Measurements from ENCODE around the gene SLC25A51. TPM values are rescaled to one million over a fixed set of nuclear protein-coding genes. Genes with fewer than 3 reads are reported as not detected.
"Not testable (repeated sequence)": the region's sequence is repeated elsewhere in the genome, so short reads cannot be mapped to it uniquely, and the experiment has no call there.

The SLC25A51 gene
- total RNA-seq, 1 experiment from 2014 or later: 28.7 TPM

DNA sequence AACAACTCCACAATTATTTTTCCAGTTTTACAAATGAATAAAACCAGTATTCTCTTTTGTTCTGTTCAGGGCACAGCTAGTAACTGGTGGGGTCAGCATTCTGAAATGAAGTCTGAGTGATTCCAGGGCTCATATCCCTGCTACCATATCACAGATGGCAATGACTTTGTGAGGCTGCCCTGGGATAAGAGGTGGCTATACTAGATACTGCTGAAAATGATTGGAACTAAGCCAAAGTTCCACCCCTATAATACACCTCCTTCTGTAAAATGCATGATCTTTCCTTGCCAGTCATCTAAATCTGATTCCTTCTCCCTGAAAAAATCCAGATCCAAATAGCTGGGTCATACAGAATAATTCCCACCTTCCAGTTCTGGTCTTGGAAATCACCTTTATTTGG is 14.4 kb downstream of the SLC25A51 start:
- in situ Hi-C loops (cut with HindIII; ENCODE audit: low pct_unique_long_range_greater_than_20kb, low sequenced_read_pairs): no loop called here
- no peak for DNase-seq (ENCODE audit: low read depth, low spot score)

GRCh38 chr9:37887977-37888583 is 15.8 kb downstream of the SLC25A51 start:
- in situ Hi-C loops (cut with HindIII; ENCODE audit: low pct_unique_long_range_greater_than_20kb, low sequenced_read_pairs); DNase-seq (ENCODE audit: low read depth, low spot score): not testable (repeated sequence)

DNA sequence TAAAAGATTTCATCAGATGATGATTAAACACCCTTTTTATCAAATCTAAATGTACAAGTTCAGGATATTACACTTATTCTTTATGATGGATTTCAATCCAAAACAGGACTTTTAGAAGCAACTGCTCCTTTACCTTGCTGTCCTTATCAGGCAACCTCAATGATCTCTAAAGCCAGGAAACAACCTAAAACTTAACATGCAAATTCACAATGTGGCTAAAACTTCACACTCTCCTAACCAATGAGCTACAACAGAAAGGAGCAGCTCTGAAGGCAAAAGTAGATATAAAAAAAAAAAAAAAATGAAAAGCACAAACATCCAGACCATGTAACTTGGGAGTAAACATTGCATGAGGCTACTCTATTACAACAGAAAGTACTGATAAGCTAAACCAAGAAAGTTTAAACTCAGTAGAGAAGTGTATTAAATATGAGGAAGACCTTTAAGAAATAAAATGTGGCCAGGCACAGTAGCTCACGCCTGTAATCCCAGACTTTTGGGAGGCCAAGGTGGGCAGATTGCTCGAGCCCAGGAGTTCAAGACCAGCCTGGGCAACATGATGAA is 22.9 kb downstream of the SLC25A51 start:
- DNase-seq (ENCODE audit: low read depth, low spot score): no peak
- in situ Hi-C loops (cut with HindIII; ENCODE audit: low pct_unique_long_range_greater_than_20kb, low sequenced_read_pairs): no loop called here

GRCh38 chr9:37876376-37876775 is 27.6 kb downstream of the SLC25A51 start:
- DNase-seq (ENCODE audit: low read depth, low spot score): no peak
- in situ Hi-C loops (cut with HindIII; ENCODE audit: low pct_unique_long_range_greater_than_20kb, low sequenced_read_pairs): no loop called here

DNA sequence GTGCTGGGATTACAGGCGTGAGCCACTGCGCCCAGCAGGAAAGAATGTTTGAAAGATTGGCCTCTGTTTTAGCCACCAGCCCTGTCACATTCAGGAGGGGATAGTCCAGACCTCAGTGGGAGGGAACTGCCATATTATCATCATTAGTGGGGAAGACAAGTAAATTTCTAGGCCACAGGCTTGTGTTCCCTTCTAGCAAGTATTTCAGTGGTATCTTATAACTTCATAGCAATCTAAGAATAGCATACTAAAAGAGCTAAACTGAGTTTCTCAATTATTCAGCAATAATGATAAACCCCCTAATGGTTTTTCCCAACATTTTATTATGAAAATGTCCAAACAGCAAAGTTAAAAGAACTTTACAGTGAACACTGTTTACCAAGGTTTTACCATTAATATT is 30.0 kb downstream of the SLC25A51 start:
- no peak for DNase-seq (ENCODE audit: low read depth, low spot score)
- in situ Hi-C loops (cut with HindIII; ENCODE audit: low pct_unique_long_range_greater_than_20kb, low sequenced_read_pairs): no loop called here

DNA sequence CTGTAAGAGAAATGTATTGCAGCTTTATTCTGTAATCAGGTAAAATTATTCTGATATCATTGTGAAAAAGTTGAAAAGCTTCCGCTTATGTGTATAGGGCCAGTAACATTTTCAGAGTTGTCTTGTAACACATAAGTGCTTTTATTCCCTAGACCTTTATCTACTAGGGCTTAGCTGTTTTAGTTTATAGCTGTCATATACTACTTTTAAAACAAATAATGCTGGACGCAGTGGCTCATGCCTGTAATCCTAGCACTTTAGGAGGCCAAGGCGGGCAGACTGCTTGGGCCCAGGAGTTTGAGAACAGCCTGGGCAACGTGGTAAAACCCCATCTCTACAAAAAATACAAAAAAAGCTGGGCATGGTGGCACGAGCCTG is 33.1 kb downstream of the SLC25A51 start:
- in situ Hi-C loops (cut with HindIII; ENCODE audit: low pct_unique_long_range_greater_than_20kb, low sequenced_read_pairs): no loop called here
- no peak for DNase-seq (ENCODE audit: low read depth, low spot score)

- no peak for DNase-seq (ENCODE audit: low read depth, low spot score)
- in situ Hi-C loops (cut with HindIII; ENCODE audit: low pct_unique_long_range_greater_than_20kb, low sequenced_read_pairs): no loop called here
Observed at GRCh38 chr9:37870081-37870798, 33.7 kb downstream of the SLC25A51 start.

DNA sequence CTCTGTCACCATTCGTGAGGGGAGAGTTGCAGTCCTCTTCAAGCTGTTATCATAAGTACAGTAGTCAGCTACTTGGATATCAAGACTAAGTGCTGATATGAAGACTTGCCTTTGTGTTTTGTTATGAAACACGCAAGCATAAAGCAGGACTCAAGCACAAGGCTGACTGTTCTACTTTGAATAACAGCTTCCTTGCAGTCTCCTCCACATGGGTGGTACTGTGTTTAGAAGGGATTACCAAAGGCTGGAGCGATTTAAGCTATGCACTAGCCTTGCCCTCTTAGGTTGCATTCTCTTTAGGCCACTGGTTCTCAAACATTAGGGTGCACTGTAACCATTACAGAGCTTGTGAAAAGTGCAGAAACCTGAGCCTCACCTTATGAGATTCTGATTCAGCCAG is 41.4 kb downstream of the SLC25A51 start:
- in situ Hi-C loops (cut with HindIII; ENCODE audit: low pct_unique_long_range_greater_than_20kb, low sequenced_read_pairs): no loop called here
- no peak for DNase-seq (ENCODE audit: low read depth, low spot score)

DNA sequence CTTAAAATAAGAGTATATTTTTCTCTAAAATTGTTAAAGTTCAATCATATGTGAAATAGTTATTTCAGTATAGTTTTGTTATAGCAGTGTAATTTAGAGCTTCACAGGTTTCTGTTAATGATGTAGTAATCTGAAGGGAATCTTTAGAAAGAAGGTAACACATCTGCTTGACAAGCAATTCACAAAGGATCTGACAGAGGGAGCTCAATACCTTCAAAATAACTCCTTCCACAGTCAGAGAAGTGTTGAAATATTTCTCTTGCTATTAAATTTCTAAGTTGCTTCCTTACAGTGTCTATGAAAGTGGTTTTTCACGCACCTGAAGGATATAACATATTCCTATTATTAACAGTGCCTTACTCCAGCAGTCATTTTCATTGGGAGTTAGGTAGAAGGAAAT is 44.9 kb downstream of the SLC25A51 start:
- peak; percentile 4 for DNase-seq (ENCODE audit: low read depth, low spot score)
- in situ Hi-C loops (cut with HindIII; ENCODE audit: low pct_unique_long_range_greater_than_20kb, low sequenced_read_pairs): no loop called here

- DNase-seq (ENCODE audit: low read depth, low spot score): no peak
- in situ Hi-C loops (cut with HindIII; ENCODE audit: low pct_unique_long_range_greater_than_20kb, low sequenced_read_pairs): no loop called here
Observed at GRCh38 chr9:37856551-37856950, 47.4 kb downstream of the SLC25A51 start.

GRCh38 chr9:37852222-37852621 is 51.7 kb downstream of the SLC25A51 start:
- no peak for DNase-seq (ENCODE audit: low read depth, low spot score)
- in situ Hi-C loops (cut with HindIII; ENCODE audit: low pct_unique_long_range_greater_than_20kb, low sequenced_read_pairs): no loop called here

DNA sequence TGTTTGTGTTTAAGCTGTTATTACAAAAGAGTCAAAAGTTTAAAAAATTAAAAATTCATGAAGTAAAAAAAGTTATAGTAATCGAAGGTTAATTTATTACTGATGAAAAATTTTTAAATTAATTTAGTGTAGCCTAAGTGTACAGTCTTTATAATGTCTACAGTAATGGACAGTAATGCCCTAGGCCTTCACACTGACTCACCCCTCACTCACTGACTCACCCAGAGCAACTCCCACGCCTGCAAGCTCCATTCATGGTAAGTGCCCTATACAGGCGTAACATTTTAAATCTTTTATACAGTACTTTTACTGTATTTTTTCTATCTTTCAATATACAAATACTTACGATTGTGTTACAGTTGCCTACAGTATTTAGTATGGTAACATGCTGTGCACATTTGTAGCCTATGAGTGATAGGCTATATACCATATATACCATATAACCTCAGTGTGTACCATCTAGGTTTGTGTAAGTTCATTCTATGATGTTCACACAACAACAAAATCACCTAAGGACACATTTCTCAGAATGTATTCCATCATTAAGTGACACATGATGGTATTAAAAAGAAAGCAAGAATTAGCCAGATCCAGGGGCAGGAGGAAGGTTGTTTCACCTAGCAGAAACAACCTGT is 63.2 kb downstream of the SLC25A51 start:
- in situ Hi-C loops (cut with HindIII; ENCODE audit: low pct_unique_long_range_greater_than_20kb, low sequenced_read_pairs): no loop called here
- peak; percentile 23 for DNase-seq (ENCODE audit: low read depth, low spot score)

GRCh38 chr9:37839496-37840461 is 64.1 kb downstream of the SLC25A51 start:
- in situ Hi-C loops (cut with HindIII; ENCODE audit: low pct_unique_long_range_greater_than_20kb, low sequenced_read_pairs): no loop called here
- DNase-seq (ENCODE audit: low read depth, low spot score): no peak

Small RNA genes lying within 50 kb of the gene (small RNA-seq; reads per million reads assigned to genes)
- 0 reads per million in 2 experiments for gene RNU7-124P

Other genes with a start within 250 kb of the SLC25A51 start
- 2.2 and 3.0 TPM in 2 replicates for gene TRMT10B, start 150.3 kb downstream of the SLC25A51 start, total RNA-seq (2014; rRNA removed; shearing (Covaris generic))
- 44.7 and 45.5 TPM in 2 replicates for gene EXOSC3, start 119.1 kb downstream of the SLC25A51 start, total RNA-seq (2014; rRNA removed; shearing (Covaris generic))
- gene DCAF10, start 103.3 kb downstream of the SLC25A51 start, total RNA-seq (2014; rRNA removed; shearing (Covaris generic)): 10.3 and 10.6 TPM in 2 replicates
- gene SHB, start 165.1 kb upstream of the SLC25A51 start, total RNA-seq (2014; rRNA removed; shearing (Covaris generic)): 1.6 and 1.7 TPM in 2 replicates